ENCODE measurements around the gene C12orf42.

Gene C12orf42

GRCh38 chr12:103421402-103421801 is 74.4 kb downstream of the C12orf42 start:
- Histone ChIP-seq H3K4me1 (ENCODE audit: control insufficient read depth, insufficient read depth, low read length) (no peaks in the 10 kb centered on the region), H3K4me3 (ENCODE audit: low read length) (no peak overlapping the region), H3K36me3 (ENCODE audit: insufficient read depth, low read length) (no peaks in the 10 kb centered on the region), H3K9ac (ENCODE audit: low read depth, low read length) (no peak overlapping the region), H3K27me3 (ENCODE audit: control insufficient read depth, insufficient read depth, low read length) (no peaks in the 10 kb centered on the region), H3K4me2 (ENCODE audit: low read length) (no peak overlapping the region), H3K9me3 (replicated peaks; ENCODE audit: low read length) (no peaks in the 10 kb centered on the region)

GRCh38 chr12:103415681-103416080 is 80.1 kb downstream of the C12orf42 start:
- Histone ChIP-seq H3K4me3 (ENCODE audit: low read length) (no peak overlapping the region), H3K9ac (ENCODE audit: low read depth, low read length) (no peak overlapping the region), H3K27me3 (ENCODE audit: control insufficient read depth, insufficient read depth, low read length) (no peaks in the 10 kb centered on the region), H3K9me3 (replicated peaks; ENCODE audit: low read length) (no peaks in the 10 kb centered on the region), H3K36me3 (ENCODE audit: insufficient read depth, low read length) (no peaks in the 10 kb centered on the region), H3K4me2 (ENCODE audit: low read length) (no peak overlapping the region), H3K4me1 (ENCODE audit: control insufficient read depth, insufficient read depth, low read length) (no peaks in the 10 kb centered on the region)

- Histone ChIP-seq H3K4me1 (ENCODE audit: control insufficient read depth, insufficient read depth, low read length) (no peaks in the 10 kb centered on the region), H3K27me3 (ENCODE audit: control insufficient read depth, insufficient read depth, low read length) (no peaks in the 10 kb centered on the region), H3K36me3 (ENCODE audit: insufficient read depth, low read length) (no peaks in the 10 kb centered on the region), H3K4me3 (ENCODE audit: low read length) (no peak overlapping the region), H3K9me3 (replicated peaks; ENCODE audit: low read length) (no peaks in the 10 kb centered on the region), H3K4me2 (ENCODE audit: low read length) (no peak overlapping the region), H3K9ac (ENCODE audit: low read depth, low read length) (no peak overlapping the region)
These were observed 94.3 kb downstream of the C12orf42 start for GRCh38 chr12:103401421-103401820.

GRCh38 chr12:103399986-103400385 is 95.8 kb downstream of the C12orf42 start:
- no peaks in the 10 kb centered on the region for H3K9me3 ChIP-seq (replicated peaks; ENCODE audit: low read length)
- no peak overlapping the region for H3K4me3 ChIP-seq (ENCODE audit: low read length)
- H3K36me3 ChIP-seq (ENCODE audit: insufficient read depth, low read length): no peaks in the 10 kb centered on the region
- no peaks in the 10 kb centered on the region for H3K27me3 ChIP-seq (ENCODE audit: control insufficient read depth, insufficient read depth, low read length)
- no peaks in the 10 kb centered on the region for H3K4me1 ChIP-seq (ENCODE audit: control insufficient read depth, insufficient read depth, low read length)
- no peak overlapping the region for H3K9ac ChIP-seq (ENCODE audit: low read depth, low read length)
- no peak overlapping the region for H3K4me2 ChIP-seq (ENCODE audit: low read length)

GRCh38 chr12:103397536-103397935 is 98.2 kb downstream of the C12orf42 start:
- H3K9me3 ChIP-seq (replicated peaks; ENCODE audit: low read length): no peaks in the 10 kb centered on the region
- H3K9ac ChIP-seq (ENCODE audit: low read depth, low read length): no peak overlapping the region
- H3K4me2 ChIP-seq (ENCODE audit: low read length): no peak overlapping the region
- no peaks in the 10 kb centered on the region for H3K27me3 ChIP-seq (ENCODE audit: control insufficient read depth, insufficient read depth, low read length)
- H3K4me1 ChIP-seq (ENCODE audit: control insufficient read depth, insufficient read depth, low read length): no peaks in the 10 kb centered on the region
- H3K4me3 ChIP-seq (ENCODE audit: low read length): no peak overlapping the region
- H3K36me3 ChIP-seq (ENCODE audit: insufficient read depth, low read length): no peaks in the 10 kb centered on the region

- Histone ChIP-seq H3K36me3 (ENCODE audit: insufficient read depth, low read length) (no peaks in the 10 kb centered on the region), H3K9ac (ENCODE audit: low read depth, low read length) (no peak overlapping the region), H3K9me3 (replicated peaks; ENCODE audit: low read length) (no peaks in the 10 kb centered on the region), H3K4me1 (ENCODE audit: control insufficient read depth, insufficient read depth, low read length) (no peaks in the 10 kb centered on the region), H3K4me3 (ENCODE audit: low read length) (no peak overlapping the region), H3K4me2 (ENCODE audit: low read length) (no peak overlapping the region), H3K27me3 (ENCODE audit: control insufficient read depth, insufficient read depth, low read length) (no peaks in the 10 kb centered on the region)
These were observed 103.0 kb downstream of the C12orf42 start for GRCh38 chr12:103392722-103393121.

- H3K36me3 ChIP-seq (ENCODE audit: insufficient read depth, low read length): no peaks in the 10 kb centered on the region
- no peak overlapping the region for H3K4me3 ChIP-seq (ENCODE audit: low read length)
- no peaks in the 10 kb centered on the region for H3K27me3 ChIP-seq (ENCODE audit: control insufficient read depth, insufficient read depth, low read length)
- H3K9me3 ChIP-seq (replicated peaks; ENCODE audit: low read length): no peaks in the 10 kb centered on the region
- H3K9ac ChIP-seq (ENCODE audit: low read depth, low read length): no peak overlapping the region
- H3K4me2 ChIP-seq (ENCODE audit: low read length): no peak overlapping the region
- H3K4me1 ChIP-seq (ENCODE audit: control insufficient read depth, insufficient read depth, low read length): no peaks in the 10 kb centered on the region
These were observed 104.7 kb downstream of the C12orf42 start for GRCh38 chr12:103391103-103391502.

GRCh38 chr12:103387385-103387784 is 108.4 kb downstream of the C12orf42 start:
- H3K4me3 ChIP-seq (ENCODE audit: low read length): no peak overlapping the region

GRCh38 chr12:103386451-103386850 is 109.3 kb downstream of the C12orf42 start:
- Histone ChIP-seq H3K9ac (ENCODE audit: low read depth, low read length) (no peak overlapping the region), H3K9me3 (replicated peaks; ENCODE audit: low read length) (no peaks in the 10 kb centered on the region), H3K4me2 (ENCODE audit: low read length) (no peak overlapping the region), H3K4me3 (ENCODE audit: low read length) (no peak overlapping the region), H3K36me3 (ENCODE audit: insufficient read depth, low read length) (no peaks in the 10 kb centered on the region), H3K4me1 (ENCODE audit: control insufficient read depth, insufficient read depth, low read length) (no peaks in the 10 kb centered on the region), H3K27me3 (ENCODE audit: control insufficient read depth, insufficient read depth, low read length) (no peaks in the 10 kb centered on the region)

More at GRCh38 chr12:103387385-103387784, 108.4 kb downstream of the C12orf42 start:
- H3K9me3 ChIP-seq (replicated peaks; ENCODE audit: low read length): no peaks in the 10 kb centered on the region
- no peaks in the 10 kb centered on the region for H3K36me3 ChIP-seq (ENCODE audit: insufficient read depth, low read length)
- H3K4me2 ChIP-seq (ENCODE audit: low read length): no peak overlapping the region
- H3K27me3 ChIP-seq (ENCODE audit: control insufficient read depth, insufficient read depth, low read length): no peaks in the 10 kb centered on the region
- H3K4me1 ChIP-seq (ENCODE audit: control insufficient read depth, insufficient read depth, low read length): no peaks in the 10 kb centered on the region
- H3K9ac ChIP-seq (ENCODE audit: low read depth, low read length): no peak overlapping the region

- peaks cover 3% of the 10 kb centered on the region for H3K9me3 ChIP-seq (replicated peaks; ENCODE audit: low read length)
- H3K4me2 ChIP-seq (ENCODE audit: low read length): no peak overlapping the region
- H3K9ac ChIP-seq (ENCODE audit: low read depth, low read length): no peak overlapping the region
- no peaks in the 10 kb centered on the region for H3K4me1 ChIP-seq (ENCODE audit: control insufficient read depth, insufficient read depth, low read length)
- H3K36me3 ChIP-seq (ENCODE audit: insufficient read depth, low read length): no peaks in the 10 kb centered on the region
- H3K4me3 ChIP-seq (ENCODE audit: low read length): no peak overlapping the region
- H3K27me3 ChIP-seq (ENCODE audit: control insufficient read depth, insufficient read depth, low read length): no peaks in the 10 kb centered on the region
These were observed 112.9 kb downstream of the C12orf42 start for GRCh38 chr12:103382736-103383346.

- H3K27me3 ChIP-seq (ENCODE audit: control insufficient read depth, insufficient read depth, low read length): no peaks in the 10 kb centered on the region
- no peak overlapping the region for H3K4me3 ChIP-seq (ENCODE audit: low read length)
- no peak overlapping the region for H3K4me2 ChIP-seq (ENCODE audit: low read length)
- H3K36me3 ChIP-seq (ENCODE audit: insufficient read depth, low read length): no peaks in the 10 kb centered on the region
- peaks cover 8% of the 10 kb centered on the region for H3K9me3 ChIP-seq (replicated peaks; ENCODE audit: low read length)
- no peaks in the 10 kb centered on the region for H3K4me1 ChIP-seq (ENCODE audit: control insufficient read depth, insufficient read depth, low read length)
- no peak overlapping the region for H3K9ac ChIP-seq (ENCODE audit: low read depth, low read length)
These were observed 113.6 kb downstream of the C12orf42 start for GRCh38 chr12:103382119-103382518.

- Histone ChIP-seq H3K4me3 (ENCODE audit: low read length) (no peak overlapping the region), H3K9ac (ENCODE audit: low read depth, low read length) (no peak overlapping the region), H3K9me3 (replicated peaks; ENCODE audit: low read length) (peaks cover 8% of the 10 kb centered on the region), H3K36me3 (ENCODE audit: insufficient read depth, low read length) (no peaks in the 10 kb centered on the region), H3K4me2 (ENCODE audit: low read length) (no peak overlapping the region), H3K4me1 (ENCODE audit: control insufficient read depth, insufficient read depth, low read length) (no peaks in the 10 kb centered on the region), H3K27me3 (ENCODE audit: control insufficient read depth, insufficient read depth, low read length) (no peaks in the 10 kb centered on the region)
These were observed 116.1 kb downstream of the C12orf42 start for GRCh38 chr12:103379670-103380069.
